HepG2 (cell line): ENCODE measurements around the gene KLHL8. TPM values are rescaled to one million over a fixed set of nuclear protein-coding genes. Genes with fewer than 3 reads are reported as not detected.

Experiments
- ARID2 ChIP-seq: sonication (generic); formaldehyde crosslinking; IDR thresholded peaks from 2 replicates; pipeline ENCODE4 v1.8.1; 2022; ENCODE audit warnings: mild to moderate bottlenecking, missing genetic modification reagents, borderline replicate concordance
- ATF1 ChIP-seq: IDR thresholded peaks from 2 replicates; pipeline ENCODE4 v1.6.1; 2016; ENCODE audit warnings: mild to moderate bottlenecking, control low read depth
- HDAC2 ChIP-seq: sonication (generic); formaldehyde crosslinking; IDR thresholded peaks from 2 replicates; pipeline ENCODE4 v1.4.0; 2020; ENCODE audit warnings: missing genetic modification reagents
- HMGXB4 ChIP-seq, 2 experiments: sonication (generic) in 1 of 2; formaldehyde crosslinking in 1 of 2; IDR thresholded peaks; 2 replicates each; pipeline versions ENCODE4 v1.4.0 to v1.6.1; 2018 to 2020; ENCODE audit warnings: missing genetic modification reagents in 2 of 2, borderline replicate concordance in 1 of 2, low read depth in 1 of 2, mild to moderate bottlenecking in 1 of 2, missing biosample characterization in 1 of 2
- KLF12 ChIP-seq: sonication (generic); formaldehyde crosslinking; IDR thresholded peaks from 2 replicates; pipeline ENCODE4 v1.4.0; 2020; ENCODE audit warnings: missing genetic modification reagents, borderline replicate concordance
- KMT2A ChIP-seq: sonication (generic); formaldehyde crosslinking; IDR thresholded peaks from 2 replicates; pipeline ENCODE4 v1.4.0; 2020; ENCODE audit warnings: missing genetic modification reagents
- MED8 ChIP-seq: sonication (generic); formaldehyde crosslinking; IDR thresholded peaks from 2 replicates; pipeline ENCODE4 v1.8.1; 2023; ENCODE audit warnings: mild to moderate bottlenecking, missing genetic modification reagents; ENCODE audit not compliant: insufficient replicate concordance
- MEIS1 ChIP-seq: sonication (generic); formaldehyde crosslinking; IDR thresholded peaks from 2 replicates; pipeline ENCODE4 v1.9.0; 2021; ENCODE audit warnings: mild to moderate bottlenecking, missing genetic modification reagents, moderate library complexity, borderline replicate concordance
- MZF1 ChIP-seq: sonication (generic); formaldehyde crosslinking; IDR thresholded peaks from 2 replicates; pipeline ENCODE4 v1.8.1; 2023; ENCODE audit warnings: mild to moderate bottlenecking, missing genetic modification reagents, borderline replicate concordance
- RFXANK ChIP-seq: IDR thresholded peaks from 2 replicates; pipeline ENCODE4 v1.6.1; 2016
- RXRB ChIP-seq: IDR thresholded peaks from 2 replicates; pipeline ENCODE4 v1.6.1; 2016; ENCODE audit warnings: borderline replicate concordance, missing genetic modification reagents, missing compliant biosample characterization
- SMC3 ChIP-seq: IDR thresholded peaks from 2 replicates; pipeline ENCODE4 v1.6.1; 2011; ENCODE audit warnings: low read length, improper control_type of control experiment
- SNAPC4 ChIP-seq: sonication (generic); formaldehyde crosslinking; IDR thresholded peaks from 2 replicates; pipeline ENCODE4 v1.4.0; 2020; ENCODE audit warnings: mild to moderate bottlenecking, missing genetic modification reagents
- THAP8 ChIP-seq: sonication (generic); formaldehyde crosslinking; IDR thresholded peaks from 2 replicates; pipeline ENCODE4 v1.5.1; 2020; ENCODE audit warnings: missing genetic modification reagents, mild to moderate bottlenecking, borderline replicate concordance
- THYN1 ChIP-seq: sonication (generic); formaldehyde crosslinking; IDR thresholded peaks from 2 replicates; pipeline ENCODE4 v1.8.1; 2023; ENCODE audit warnings: low read depth, mild to moderate bottlenecking, moderate library complexity, missing genetic modification reagents, borderline replicate concordance
- ZBTB20 ChIP-seq: sonication (generic); formaldehyde crosslinking; IDR thresholded peaks from 2 replicates; pipeline ENCODE4 v1.8.1; 2023; ENCODE audit warnings: missing genetic modification reagents, low read depth, mild to moderate bottlenecking, borderline replicate concordance
- ZBTB8A ChIP-seq: sonication (generic); formaldehyde crosslinking; IDR thresholded peaks from 2 replicates; pipeline ENCODE4 v1.4.0; 2020; ENCODE audit warnings: mild to moderate bottlenecking, low read depth, missing genetic modification reagents, borderline replicate concordance
- ZFP90 ChIP-seq: sonication (generic); formaldehyde crosslinking; IDR thresholded peaks from 2 replicates; pipeline ENCODE4 v1.8.0; 2022; ENCODE audit warnings: missing genetic modification reagents, mild to moderate bottlenecking, inconsistent platforms, borderline replicate concordance
- ZNF263 ChIP-seq: sonication (generic); formaldehyde crosslinking; IDR thresholded peaks from 2 replicates; pipeline ENCODE4 v1.4.0; 2020; ENCODE audit warnings: missing genetic modification reagents
- ZNF264 ChIP-seq: sonication (generic); formaldehyde crosslinking; IDR thresholded peaks from 2 replicates; pipeline ENCODE4 v1.4.0; 2020; ENCODE audit warnings: missing genetic modification reagents
- ZNF569 ChIP-seq: sonication (generic); formaldehyde crosslinking; IDR thresholded peaks from 2 replicates; pipeline ENCODE4 v1.5.0; 2020; ENCODE audit warnings: mild to moderate bottlenecking, missing genetic modification reagents, moderate library complexity, borderline replicate concordance
- ZNF652 ChIP-seq: IDR thresholded peaks from 2 replicates; pipeline ENCODE4 v1.6.1; 2016; ENCODE audit warnings: low read depth, borderline replicate concordance
- ZNF720 ChIP-seq: sonication (generic); formaldehyde crosslinking; IDR thresholded peaks from 2 replicates; pipeline ENCODE4 v1.4.0; 2020; ENCODE audit warnings: missing genetic modification reagents
- polyA plus RNA-seq, 8 experiments: library from polyadenylated mRNA; depleted of rRNA in 3 of 8; stranded (reverse) in 7 of 8; unstranded in 1 of 8; fragments of >200 nt; fragmentation: Illumina TruSeq in 4 of 8; extraction: Trizol in 4 of 8; gene quantifications; 2 replicates each; pipeline versions ENCODE4 v1.2.1 to v1.2.3, GENCODE V29; 2011 to 2016; ENCODE audit warnings: low read depth in 4 of 8, missing spikeins in 1 of 8, mixed read lengths in 1 of 8; ENCODE audit not compliant: insufficient read depth in 1 of 8
- total RNA-seq, 5 experiments: library from RNA; depleted of rRNA; stranded (reverse); fragments of >200 nt; fragmentation: Illumina TruSeq; extraction: Trizol; gene quantifications; 2 replicates each; pipeline ENCODE4 v1.2.3, GENCODE V29; 2016; ENCODE audit warnings: low read depth in 1 of 5

KLHL8 gene
- total and polyA plus RNA-seq, 2 of the 13 experiments (the other 11 are each of a cell fraction or from before 2014, with no cell fraction given): 2.8 to 11.7 TPM

- TF ChIP-seq HMGXB4 (CRISPR knock-in tag; IDR thresholded peaks at IDR 0.05; ENCODE audit: borderline replicate concordance in 1 of 2, low read depth in 1 of 2): 0 out of 4 replicates have a peak, but pooled peaks of 1 of the 2 experiments have one; percentile 14
- no peak for TF ChIP-seq ARID2 (CRISPR knock-in tag)
- no peak for TF ChIP-seq ATF1 (CRISPR knock-in tag)
- no peak for TF ChIP-seq MZF1
- no peak for TF ChIP-seq KMT2A (CRISPR knock-in tag)
- TF ChIP-seq MED8 (CRISPR knock-in tag): no peak
- TF ChIP-seq ZNF652 (CRISPR knock-in tag): no peak
- TF ChIP-seq RXRB (CRISPR knock-in tag): 0 out of 2 replicates have a peak, but pooled peaks have one; percentile 15
- no peak for TF ChIP-seq ZNF264 (CRISPR knock-in tag)
- no peak for TF ChIP-seq ZBTB20 (CRISPR knock-in tag)
- TF ChIP-seq ZFP90 (CRISPR knock-in tag): no peak
- TF ChIP-seq SMC3: peak; percentile 87
- TF ChIP-seq ZNF569: no peak
- no peak for TF ChIP-seq ZNF263
- TF ChIP-seq ZNF720: no peak
- no peak for TF ChIP-seq SNAPC4 (CRISPR knock-in tag)
- no peak for TF ChIP-seq RFXANK
- no peak for TF ChIP-seq ZBTB8A (CRISPR knock-in tag)
- no peak for TF ChIP-seq MEIS1 (CRISPR knock-in tag)
- no peak for TF ChIP-seq THAP8 (CRISPR knock-in tag)
- TF ChIP-seq HDAC2 (CRISPR knock-in tag): no peak
- no peak for TF ChIP-seq KLF12 (CRISPR knock-in tag)
- TF ChIP-seq THYN1 (CRISPR knock-in tag): no peak
These were observed 49.7 kb upstream of the KLHL8 start (continued) for GRCh38 chr4:87270144-87270543.
